NCI-H2171 (cell line): ENCODE data around the gene TNFRSF25.
A peak's percentile ranks its signal among the peaks of the same experiment; 100 is the strongest.
"Not testable (repeated sequence)": the region's sequence is repeated elsewhere in the genome, so short reads cannot be mapped to it uniquely, and the experiment has no call there.

ENCODE experiments used
- DNase-seq: peaks from one replicate; lab custom pipeline; 2025; lab: John Stamatoyannopoulos, UW

TNFRSF25 gene

DNA sequence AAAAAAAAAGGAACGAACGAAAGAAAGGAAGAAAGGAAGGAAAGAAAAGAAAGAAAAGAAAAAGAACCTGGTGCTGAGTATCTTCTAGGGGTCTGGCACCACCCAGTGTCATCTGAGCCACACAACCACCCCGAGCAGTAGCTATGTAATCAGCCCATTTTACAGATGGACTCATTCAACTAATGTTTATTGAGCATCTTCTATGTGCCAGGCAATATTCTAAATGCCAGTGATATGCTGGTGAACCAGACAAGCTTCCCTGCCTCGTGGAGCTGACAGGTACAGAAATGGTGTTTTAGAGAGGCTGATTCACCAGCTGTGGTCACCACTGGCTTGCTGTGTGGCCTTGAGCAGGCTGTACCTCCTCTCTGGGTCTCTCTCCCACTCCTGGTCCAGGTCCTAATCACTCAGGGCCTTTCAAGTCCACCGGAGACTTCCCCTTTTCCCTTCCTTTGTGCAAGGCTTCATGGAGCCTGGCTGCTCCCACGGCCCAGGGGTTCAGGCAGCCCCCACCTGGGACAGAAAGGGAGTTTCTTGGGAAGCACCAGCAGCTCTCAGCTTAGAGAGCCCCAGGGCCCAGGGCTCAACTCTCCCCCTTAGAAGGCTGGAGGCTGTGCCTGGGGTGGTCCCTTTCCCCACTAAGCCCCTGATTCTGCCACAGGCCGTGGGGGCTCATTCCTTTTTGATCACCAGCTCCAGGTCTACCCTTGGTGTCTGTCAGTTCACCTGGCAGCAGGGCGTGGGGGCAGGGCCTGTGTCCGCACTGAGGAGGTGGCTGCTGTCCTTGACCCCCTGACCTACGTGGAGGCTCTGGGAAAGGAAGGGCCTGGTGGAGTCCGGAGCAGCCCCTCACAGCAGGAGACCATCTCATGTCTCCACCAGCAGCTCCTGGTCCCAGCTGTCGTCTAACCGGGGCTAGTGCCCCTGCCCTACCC lies 34.1 kb downstream of the TNFRSF25 start:
- DNase-seq = not testable (repeated sequence)

- DNase-seq = not testable (repeated sequence)
These were observed 36.1 kb downstream of the TNFRSF25 start for GRCh38 chr1:6429660-6430411.

DNA sequence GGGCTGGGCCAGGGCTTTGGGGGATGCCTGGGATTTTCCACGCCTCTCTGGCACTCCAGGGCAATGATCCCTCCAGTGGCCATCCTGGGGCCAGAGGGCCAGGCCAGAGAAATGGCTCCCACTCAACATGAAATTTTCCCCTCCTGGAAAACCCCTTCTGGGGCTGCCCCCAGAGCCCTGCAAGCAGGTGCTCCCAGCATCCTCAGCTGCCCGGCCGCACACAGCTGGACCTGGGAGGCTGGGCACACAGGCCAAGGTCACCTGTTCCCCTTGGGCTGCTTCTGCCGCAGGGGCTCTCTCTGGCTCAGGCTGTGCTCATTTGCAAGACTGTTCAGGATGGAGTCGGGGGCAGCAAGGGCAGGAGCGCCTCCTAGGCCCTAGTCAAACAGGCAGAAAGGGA lies 37.5 kb downstream of the TNFRSF25 start:
- DNase-seq = not testable (repeated sequence)

- no peak for DNase-seq
These were observed 38.3 kb downstream of the TNFRSF25 start for GRCh38 chr1:6427441-6428390.

GRCh38 chr1:6426972-6427350 lies 39.0 kb downstream of the TNFRSF25 start:
- DNase-seq = no peak

- no peak for DNase-seq
These were observed 39.5 kb downstream of the TNFRSF25 start for GRCh38 chr1:6426277-6426971.

GRCh38 chr1:6425658-6426057 lies 40.3 kb downstream of the TNFRSF25 start:
- no peak for DNase-seq

DNA sequence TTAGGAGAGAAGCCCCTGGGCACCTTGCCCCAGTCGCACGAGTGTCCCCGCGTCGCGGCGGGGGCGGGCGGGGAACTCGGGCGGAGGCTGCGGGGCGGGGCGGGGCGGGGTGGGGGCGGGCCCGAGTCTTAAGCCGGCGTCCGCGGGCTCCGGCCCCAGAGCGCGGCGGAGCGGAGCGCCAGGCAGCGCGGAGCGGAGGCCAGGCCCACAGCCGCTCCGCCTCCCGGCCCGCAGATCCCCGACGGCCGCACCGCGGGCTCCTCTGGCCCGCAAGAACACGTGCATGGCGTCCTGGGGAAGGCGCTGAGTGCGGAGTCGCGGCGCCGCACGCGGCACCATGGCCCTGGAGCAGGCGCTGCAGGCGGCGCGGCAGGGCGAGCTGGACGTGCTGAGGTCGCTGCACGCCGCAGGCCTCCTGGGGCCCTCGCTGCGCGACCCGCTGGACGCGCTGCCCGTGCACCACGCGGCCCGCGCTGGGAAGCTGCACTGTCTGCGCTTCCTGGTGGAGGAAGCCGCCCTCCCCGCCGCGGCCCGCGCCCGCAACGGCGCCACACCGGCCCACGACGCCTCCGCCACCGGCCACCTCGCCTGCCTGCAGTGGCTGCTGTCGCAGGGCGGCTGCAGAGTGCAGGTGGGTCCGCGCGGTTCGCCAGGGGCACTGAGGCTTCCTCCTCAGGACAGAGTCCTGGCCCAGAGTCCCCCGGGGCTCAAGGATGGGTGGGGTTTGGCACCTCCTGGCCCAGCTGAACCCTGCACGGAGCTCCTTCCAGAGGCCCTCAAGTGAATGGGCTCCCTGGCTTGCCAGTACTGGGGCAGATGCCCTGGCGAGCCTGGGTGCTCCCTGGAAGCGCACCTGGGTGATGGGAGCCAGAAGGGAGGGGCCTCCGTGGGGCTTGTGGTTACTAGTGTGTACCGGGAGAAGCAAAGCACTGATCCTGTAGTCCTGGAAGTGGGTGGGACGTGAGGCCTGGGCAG lies 41.1 kb downstream of the TNFRSF25 start, which contains the start of gene ESPN:
TSS of gene ESPN (plus strand) at position 158 of the 975 bp plus-strand sequence. CDS start at position 338, 180 bp downstream.
- no peak for DNase-seq

- DNase-seq = no peak
These were observed 41.9 kb downstream of the TNFRSF25 start for GRCh38 chr1:6424000-6424565.

DNA sequence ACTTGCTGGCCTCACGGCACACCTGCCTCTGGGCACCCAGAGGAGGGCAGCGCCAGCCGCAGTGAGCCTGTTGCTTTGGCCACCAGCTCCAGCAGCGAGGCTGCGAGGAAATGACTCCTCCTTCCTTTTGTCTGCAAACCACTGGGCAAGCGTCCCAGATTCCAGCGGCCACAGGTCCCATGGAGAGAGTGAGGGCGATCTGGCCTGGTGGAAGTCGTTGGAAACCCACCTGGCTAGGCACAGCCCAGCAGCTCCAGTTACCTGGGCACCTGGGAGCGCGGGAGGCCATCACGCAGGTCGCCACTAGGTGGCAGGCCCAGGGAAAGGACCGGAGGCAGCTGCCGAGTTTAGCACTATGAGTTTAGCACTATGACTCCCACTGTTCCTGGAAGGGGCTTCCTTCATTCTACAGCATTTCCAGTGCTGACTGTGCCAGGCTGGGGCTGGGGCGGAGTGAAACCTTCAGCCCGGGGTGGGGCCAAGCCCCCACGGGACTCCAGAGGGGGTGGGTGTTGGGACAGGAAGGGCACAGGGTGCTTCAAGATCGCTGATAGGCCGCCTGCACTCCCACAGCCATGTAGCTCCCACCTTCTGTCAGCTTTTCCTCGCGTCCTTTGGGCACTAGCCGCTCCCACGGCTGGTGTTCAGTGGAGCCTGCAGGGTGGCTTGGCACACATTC lies 42.5 kb downstream of the TNFRSF25 start:
- DNase-seq = peak; percentile 55

- no peak for DNase-seq
These were observed 44.7 kb downstream of the TNFRSF25 start for GRCh38 chr1:6421266-6421665.

GRCh38 chr1:6420454-6421042 lies 45.4 kb downstream of the TNFRSF25 start:
- no peak for DNase-seq

GRCh38 chr1:6419804-6420453 lies 46.0 kb downstream of the TNFRSF25 start, which contains the start of gene HES2:
Gene HES2, minus strand, starts transcription at chr1:6419919. Its CDS starts 99 bp downstream, at chr1:6419820.
- DNase-seq = no peak

DNA sequence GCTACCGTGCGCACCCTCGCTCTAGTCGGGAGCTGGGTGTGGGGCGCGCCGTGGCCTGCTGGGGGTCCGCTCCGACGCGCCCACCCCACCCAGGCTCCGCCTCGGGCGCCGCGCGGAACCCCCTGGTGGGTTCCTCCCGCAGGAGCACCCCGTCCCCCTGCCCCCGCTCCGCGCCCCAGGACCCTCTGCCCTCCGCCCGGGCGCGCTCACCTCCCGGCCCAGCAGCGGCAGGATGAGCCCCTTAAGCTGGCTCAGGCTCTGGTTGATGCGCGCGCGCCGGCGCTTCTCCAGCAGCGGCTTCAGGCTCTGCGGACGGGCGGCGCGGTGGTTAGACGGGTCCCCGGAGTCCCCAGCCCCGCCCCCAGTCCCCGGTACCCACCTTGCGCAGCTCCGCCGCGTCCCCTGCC lies 46.6 kb downstream of the TNFRSF25 start:
- peak; percentile 18 for DNase-seq

GRCh38 chr1:6418668-6419396 lies 47.1 kb downstream of the TNFRSF25 start:
- no peak for DNase-seq

GRCh38 chr1:6417961-6418667 lies 47.9 kb downstream of the TNFRSF25 start:
- no peak for DNase-seq

DNA sequence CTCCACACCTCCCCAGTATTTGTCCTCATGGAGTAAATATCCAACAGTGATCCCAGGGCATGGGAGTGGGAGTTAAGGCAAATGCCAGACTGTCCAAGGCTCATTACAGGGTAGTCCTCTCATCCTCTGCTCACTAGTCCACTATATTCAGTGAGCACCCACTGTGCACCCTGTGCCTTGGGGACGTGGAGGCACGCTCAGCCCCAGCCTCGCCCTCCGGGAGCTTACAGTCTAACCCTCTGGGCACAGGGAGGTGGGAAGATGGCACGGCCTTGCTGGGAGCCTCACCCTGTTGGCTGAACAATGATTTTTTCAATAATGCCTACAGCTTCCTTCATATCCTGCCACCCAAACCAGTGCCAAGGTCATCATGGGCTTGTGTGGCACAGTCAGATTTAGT lies 49.1 kb downstream of the TNFRSF25 start:
- no peak for DNase-seq
